NCI-H748 (cell line): Measurements from ENCODE around the gene RESP18.

ENCODE experiments used
- DNase-seq: peaks from one replicate; lab custom pipeline; 2025; ENCODE audit not compliant: unreplicated experiment; lab: John Stamatoyannopoulos, UW

RESP18 gene

GRCh38 chr2:219278655-219279150 lies 53.8 kb downstream of the RESP18 start:
- no peak for DNase-seq

GRCh38 chr2:219277703-219278654 lies 54.6 kb downstream of the RESP18 start:
- DNase-seq, result peak; percentile 74
